ENCODE data around the gene PUM1. TPM values are rescaled to one million over a fixed set of nuclear protein-coding genes. Genes with fewer than 3 reads are reported as not detected.

PUM1 gene
- 121 TPM for total RNA-seq
- long read RNA-seq, full-length matches to known transcripts = 40 of 112 reads
- long read RNA-seq, partial matches to known transcripts = 21 of 112 reads
- long read RNA-seq, other reads (novel, unspliced or antisense) = 51 of 112 reads

DNA sequence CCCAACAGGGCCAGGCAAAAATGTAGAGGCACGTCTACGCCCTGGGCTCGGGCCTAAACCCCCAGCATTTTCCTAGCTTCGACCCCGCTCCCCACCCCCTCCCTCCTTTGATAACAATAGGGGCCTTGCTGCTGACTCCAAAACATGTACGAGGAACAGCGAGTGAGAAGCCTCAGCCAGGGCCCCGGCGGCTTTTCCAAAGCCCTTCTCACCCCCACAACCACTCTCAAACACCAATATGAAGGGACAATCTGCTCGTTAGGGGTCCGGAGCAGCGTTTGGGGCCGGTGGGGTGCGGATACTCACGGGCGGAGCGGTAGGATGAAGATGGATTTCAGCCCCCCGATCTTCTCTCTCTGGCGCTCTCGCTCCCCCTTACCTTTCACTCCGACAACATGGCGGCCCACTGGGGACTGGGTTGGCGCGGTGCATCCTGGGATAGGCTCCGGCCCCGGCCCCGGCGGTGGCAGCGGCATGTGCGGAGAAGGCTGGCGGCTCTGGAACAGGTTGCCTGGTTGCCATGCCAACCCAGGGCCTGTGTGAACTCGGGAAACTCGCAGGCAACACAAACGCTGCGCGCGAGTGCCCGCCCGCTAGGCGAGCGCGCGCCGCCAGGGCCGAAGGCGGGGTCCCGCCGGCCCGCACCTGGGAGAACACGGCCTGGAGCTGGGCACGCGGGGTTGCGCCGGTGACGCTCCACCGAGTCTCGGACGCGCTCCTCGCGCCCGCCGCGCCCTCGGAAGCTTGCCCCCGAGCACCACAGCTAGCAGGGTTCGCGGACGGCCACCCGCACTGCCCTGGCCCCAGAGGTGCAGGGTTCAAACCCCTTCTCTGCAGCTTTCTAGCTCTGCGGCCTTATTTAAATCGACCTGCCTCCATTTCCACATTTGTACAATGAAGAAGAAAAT is at the start of gene PUM1:
Gene PUM1, minus strand, starts transcription at position 408 of the 908 bp plus-strand sequence. CDS start 6,151 bp downstream, outside the sequence.
- DNase-seq (peak; percentile 100), ATAC-seq (peak; percentile 99 to 100)
- H3K9me3 ChIP-seq = no peaks in the 10 kb centered on the region
- H3K27me3 ChIP-seq (ENCODE audit: low read depth) = no peaks in the 10 kb centered on the region
- H3K27ac ChIP-seq = peak within 1 kb of the TSS; percentile 96
- H3K36me3 ChIP-seq = no peaks in the 10 kb centered on the region
- peak within 1 kb of the TSS; percentile 88 for H3K4me3 ChIP-seq
- intact Hi-C loops (cut with DNase I) = no loop called here
- peaks cover 31% of the 10 kb centered on the region for H3K4me1 ChIP-seq
- TF ChIP-seq, protein P1, sequence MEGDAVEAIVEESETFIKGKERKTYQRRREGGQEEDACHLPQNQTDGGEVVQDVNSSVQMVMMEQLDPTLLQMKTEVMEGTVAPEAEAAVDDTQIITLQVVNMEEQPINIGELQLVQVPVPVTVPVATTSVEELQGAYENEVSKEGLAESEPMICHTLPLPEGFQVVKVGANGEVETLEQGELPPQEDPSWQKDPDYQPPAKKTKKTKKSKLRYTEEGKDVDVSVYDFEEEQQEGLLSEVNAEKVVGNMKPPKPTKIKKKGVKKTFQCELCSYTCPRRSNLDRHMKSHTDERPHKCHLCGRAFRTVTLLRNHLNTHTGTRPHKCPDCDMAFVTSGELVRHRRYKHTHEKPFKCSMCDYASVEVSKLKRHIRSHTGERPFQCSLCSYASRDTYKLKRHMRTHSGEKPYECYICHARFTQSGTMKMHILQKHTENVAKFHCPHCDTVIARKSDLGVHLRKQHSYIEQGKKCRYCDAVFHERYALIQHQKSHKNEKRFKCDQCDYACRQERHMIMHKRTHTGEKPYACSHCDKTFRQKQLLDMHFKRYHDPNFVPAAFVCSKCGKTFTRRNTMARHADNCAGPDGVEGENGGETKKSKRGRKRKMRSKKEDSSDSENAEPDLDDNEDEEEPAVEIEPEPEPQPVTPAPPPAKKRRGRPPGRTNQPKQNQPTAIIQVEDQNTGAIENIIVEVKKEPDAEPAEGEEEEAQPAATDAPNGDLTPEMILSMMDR (IDR thresholded peaks at IDR 0.05) = no peak

DNA sequence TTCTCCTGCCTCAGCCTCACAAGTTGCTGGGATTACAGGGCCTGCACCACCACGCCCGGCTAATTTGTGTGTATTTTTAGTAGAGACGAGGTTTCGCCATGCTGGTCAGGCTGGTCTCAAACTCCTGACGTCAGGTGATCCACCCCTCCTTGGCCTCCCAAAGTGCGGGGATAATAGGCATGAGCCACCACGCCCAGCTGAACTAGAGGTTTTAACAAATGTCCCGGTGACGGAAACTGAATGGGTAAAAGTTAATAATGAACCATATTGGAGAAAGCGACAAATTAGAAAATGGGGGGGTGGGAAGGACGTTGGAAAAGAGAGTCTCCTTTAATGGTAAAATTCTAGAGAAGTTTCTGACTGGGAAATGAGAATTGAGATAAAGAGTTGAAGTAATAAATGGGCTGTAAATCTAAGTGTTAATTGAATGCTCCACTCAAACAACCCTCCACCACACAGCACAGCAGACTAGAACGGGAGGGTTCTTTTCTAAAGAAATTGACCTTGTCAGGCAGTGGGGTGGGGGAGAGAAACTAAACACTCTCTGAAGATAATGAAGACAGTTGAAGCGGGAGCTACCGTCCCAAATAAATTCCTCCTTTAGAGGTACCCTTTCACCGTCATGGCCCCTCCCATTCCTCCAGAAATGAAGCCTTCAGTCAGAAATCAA is 46.9 kb upstream of the PUM1 start:
- no peak overlapping the region for H3K4me3 ChIP-seq
- no peak for DNase-seq
- no peak overlapping the region for H3K27ac ChIP-seq
- H3K9me3 ChIP-seq = no peaks in the 10 kb centered on the region
- H3K4me1 ChIP-seq = peaks cover 7% of the 10 kb centered on the region
- TF ChIP-seq, protein P1 (IDR thresholded peaks at IDR 0.05) = no peak
- ATAC-seq = no peak
- no peaks in the 10 kb centered on the region for H3K36me3 ChIP-seq
- intact Hi-C loops (cut with DNase I) = no loop called here
- no peaks in the 10 kb centered on the region for H3K27me3 ChIP-seq (ENCODE audit: low read depth)

DNA sequence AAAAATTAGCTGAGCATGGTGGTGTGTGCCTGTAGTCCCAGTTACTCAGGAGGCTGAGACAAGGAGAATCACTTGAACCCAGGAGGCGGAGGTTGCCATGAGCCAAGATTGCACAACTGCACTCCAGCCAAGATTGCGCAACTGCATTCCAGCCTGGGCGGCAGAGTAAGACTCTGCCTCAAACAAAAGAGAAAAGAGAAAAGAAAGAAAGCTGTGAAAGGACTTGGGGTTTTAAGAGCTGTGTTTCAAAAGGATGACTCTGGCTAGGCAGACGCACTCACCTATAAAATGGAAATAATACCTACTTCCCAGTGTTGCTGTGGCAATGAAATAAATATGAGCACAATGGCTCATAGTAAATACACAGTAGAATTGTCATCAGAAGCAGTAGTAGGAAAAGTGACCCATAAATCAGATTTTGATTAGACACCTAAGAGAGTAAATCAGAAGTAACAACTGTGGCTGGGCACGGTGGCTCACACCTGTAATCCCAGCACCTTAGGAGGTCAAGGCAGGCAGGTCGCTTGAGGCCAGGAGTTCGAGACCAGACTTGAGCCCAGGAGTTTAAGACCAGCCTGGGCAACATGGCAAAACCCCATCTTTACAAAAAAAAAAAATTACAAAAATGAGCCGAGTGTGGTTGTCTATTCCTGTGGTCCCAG is 45.9 kb upstream of the PUM1 start:
- TF ChIP-seq, protein P1 (IDR thresholded peaks at IDR 0.05) = no peak
- peaks cover 7% of the 10 kb centered on the region for H3K4me1 ChIP-seq
- ATAC-seq = peak; percentile 66 to 68
- DNase-seq = peak; percentile 80
- no peaks in the 10 kb centered on the region for H3K9me3 ChIP-seq
- H3K36me3 ChIP-seq = no peaks in the 10 kb centered on the region
- H3K27ac ChIP-seq = no peak overlapping the region
- H3K4me3 ChIP-seq = no peak overlapping the region
- intact Hi-C loops (cut with DNase I) = no loop called here
- H3K27me3 ChIP-seq (ENCODE audit: low read depth) = no peaks in the 10 kb centered on the region

DNA sequence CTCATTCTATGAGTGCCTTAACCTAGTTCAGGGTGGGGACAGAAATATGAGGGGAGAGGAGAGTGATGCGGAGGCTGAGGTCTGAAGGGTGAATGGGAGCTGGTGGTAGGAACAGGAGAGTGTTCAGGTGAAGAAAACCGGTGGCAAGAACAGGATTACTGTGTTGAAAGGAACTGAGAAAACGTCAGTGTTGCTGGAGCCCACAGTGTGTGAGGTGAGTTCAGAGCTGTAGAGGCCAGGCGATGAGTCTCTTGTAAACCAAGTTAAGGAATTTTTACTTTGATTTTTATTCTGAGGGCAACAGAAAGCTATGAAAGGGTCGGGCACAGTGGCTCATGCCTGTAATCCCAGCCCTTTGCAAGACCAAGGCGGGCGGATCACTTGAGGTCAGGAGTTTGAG is 45.3 kb upstream of the PUM1 start:
- Histone ChIP-seq H3K36me3 (no peaks in the 10 kb centered on the region), H3K4me1 (peaks cover 7% of the 10 kb centered on the region), H3K4me3 (no peak overlapping the region), H3K9me3 (no peaks in the 10 kb centered on the region), H3K27me3 (ENCODE audit: low read depth) (no peaks in the 10 kb centered on the region), H3K27ac (no peak overlapping the region)
- no peak for DNase-seq
- intact Hi-C loops (cut with DNase I) = no loop called here
- TF ChIP-seq, protein P1 (IDR thresholded peaks at IDR 0.05) = no peak
- ATAC-seq = peak in 1 of 2 donors; percentile 11

- Histone ChIP-seq H3K9me3 (no peaks in the 10 kb centered on the region), H3K27me3 (ENCODE audit: low read depth) (no peaks in the 10 kb centered on the region), H3K4me1 (peaks cover 7% of the 10 kb centered on the region), H3K36me3 (no peaks in the 10 kb centered on the region), H3K4me3 (no peak overlapping the region), H3K27ac (no peak overlapping the region)
- intact Hi-C loops (cut with DNase I) = no loop called here
- TF ChIP-seq, protein P1 (IDR thresholded peaks at IDR 0.05) = no peak
- ATAC-seq (no peak), DNase-seq (peak; percentile 53)
Measured at GRCh38 chr1:31108861-31109260, 43.3 kb upstream of the PUM1 start.
